Omental fat pad (tissue), 4 donors: Measurements from ENCODE around the gene INCA1. TPM values are rescaled to one million over a fixed set of nuclear protein-coding genes. Genes with fewer than 3 reads are reported as not detected.

Experiments used
- ATAC-seq: fragments of 150-250 bp; one replicate; pipeline ENCODE4 v1.9.1; 2016; ENCODE audit warnings: mild to moderate bottlenecking, moderate library complexity; ENCODE audit not compliant: low FRiP score
- DNase-seq: peaks from one replicate; pipeline ENCODE4 v3.0.0-alpha.2; 2019; ENCODE audit warnings: low spot score
- total RNA-seq, 4 donors: library from RNA; depleted of rRNA; stranded (reverse); fragments of >200 nt; gene quantifications; one replicate each; pipeline ENCODE4 v1.1.0, GENCODE V29; 2016
- TF ChIP-seq, protein P1 (sequence below), 3 donors: fragments of 450-650 bp; IDR thresholded peaks; one replicate each; pipeline ENCODE4 v1.5.1; 2016 to 2017; ENCODE audit warnings: antibody characterized with exemption in 3 of 3, mild to moderate bottlenecking in 3 of 3, moderate library complexity in 2 of 3

INCA1 gene
- total RNA-seq, 4 donors from 2014 or later = 1.0 to 1.4 (median 1.3) TPM; not detected in 1

DNA sequence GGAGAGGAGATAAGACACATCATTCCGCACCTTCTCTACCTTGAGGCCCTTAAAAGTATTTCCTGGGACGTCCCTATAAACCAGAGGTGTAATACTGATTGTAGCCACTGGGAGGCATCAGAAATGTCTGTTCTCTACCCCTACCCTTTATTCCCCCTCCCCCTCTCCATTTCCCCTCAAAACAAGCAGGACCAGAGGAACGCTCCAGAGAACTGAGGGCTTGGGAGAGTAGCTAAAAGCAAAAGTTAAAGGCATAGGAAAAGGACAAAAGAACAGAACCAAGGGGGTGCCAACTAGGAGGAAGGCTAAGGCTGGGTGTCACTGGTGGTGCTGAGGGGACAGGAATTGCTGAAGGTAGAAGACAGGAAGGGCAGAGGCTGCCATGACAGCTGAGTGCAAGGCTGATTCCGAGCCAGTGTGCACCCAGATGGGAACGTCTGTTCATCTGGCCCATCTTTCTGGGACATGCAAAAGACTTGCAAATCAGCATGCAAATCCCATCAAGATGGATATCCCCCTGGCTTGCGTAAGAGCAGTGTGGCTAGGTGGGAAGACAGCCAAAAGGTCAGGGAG lies 16.6 kb downstream of the INCA1 start:
- peak; percentile 62 for ATAC-seq

GRCh38 chr17:4978726-4979125 lies 18.6 kb downstream of the INCA1 start:
- TF ChIP-seq, protein P1, sequence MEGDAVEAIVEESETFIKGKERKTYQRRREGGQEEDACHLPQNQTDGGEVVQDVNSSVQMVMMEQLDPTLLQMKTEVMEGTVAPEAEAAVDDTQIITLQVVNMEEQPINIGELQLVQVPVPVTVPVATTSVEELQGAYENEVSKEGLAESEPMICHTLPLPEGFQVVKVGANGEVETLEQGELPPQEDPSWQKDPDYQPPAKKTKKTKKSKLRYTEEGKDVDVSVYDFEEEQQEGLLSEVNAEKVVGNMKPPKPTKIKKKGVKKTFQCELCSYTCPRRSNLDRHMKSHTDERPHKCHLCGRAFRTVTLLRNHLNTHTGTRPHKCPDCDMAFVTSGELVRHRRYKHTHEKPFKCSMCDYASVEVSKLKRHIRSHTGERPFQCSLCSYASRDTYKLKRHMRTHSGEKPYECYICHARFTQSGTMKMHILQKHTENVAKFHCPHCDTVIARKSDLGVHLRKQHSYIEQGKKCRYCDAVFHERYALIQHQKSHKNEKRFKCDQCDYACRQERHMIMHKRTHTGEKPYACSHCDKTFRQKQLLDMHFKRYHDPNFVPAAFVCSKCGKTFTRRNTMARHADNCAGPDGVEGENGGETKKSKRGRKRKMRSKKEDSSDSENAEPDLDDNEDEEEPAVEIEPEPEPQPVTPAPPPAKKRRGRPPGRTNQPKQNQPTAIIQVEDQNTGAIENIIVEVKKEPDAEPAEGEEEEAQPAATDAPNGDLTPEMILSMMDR (IDR thresholded peaks at IDR 0.05) = no peak
- no peak for DNase-seq
- ATAC-seq = no peak

More for the DNA sequence above, 16.6 kb downstream of the INCA1 start:
- no peak for DNase-seq
- TF ChIP-seq, protein P1 (IDR thresholded peaks at IDR 0.05) = peak in 1 of 3 donors; percentile 66

DNA sequence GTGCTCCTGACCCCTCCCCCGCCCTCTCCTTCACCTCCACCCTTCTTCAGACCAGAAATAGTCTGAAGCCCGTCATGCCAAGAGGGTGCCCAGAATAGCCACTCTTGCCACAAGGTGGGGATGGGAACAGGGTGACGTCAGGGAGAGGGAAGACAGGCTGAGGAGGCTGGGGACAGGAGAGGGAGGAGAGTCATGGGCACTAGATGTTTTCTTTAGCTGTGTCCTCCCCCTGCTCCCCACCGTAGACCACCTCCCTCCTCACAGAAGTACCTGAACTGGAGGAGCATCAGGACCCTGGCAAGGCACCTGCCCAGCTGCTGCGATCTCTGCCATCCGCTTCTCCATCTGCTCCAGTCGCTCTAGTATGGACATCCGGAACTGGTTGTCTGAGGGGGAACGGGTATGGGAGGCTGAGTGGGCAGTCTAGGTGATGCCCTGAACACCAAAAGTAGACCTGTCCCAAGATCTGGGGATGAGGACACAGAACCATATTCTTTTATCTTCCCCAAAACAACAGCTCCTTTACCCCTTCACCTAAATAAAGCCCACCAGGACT lies 23.1 kb downstream of the INCA1 start:
- ATAC-seq (no peak), DNase-seq (no peak)
- TF ChIP-seq, protein P1 (IDR thresholded peaks at IDR 0.05) = no peak

DNA sequence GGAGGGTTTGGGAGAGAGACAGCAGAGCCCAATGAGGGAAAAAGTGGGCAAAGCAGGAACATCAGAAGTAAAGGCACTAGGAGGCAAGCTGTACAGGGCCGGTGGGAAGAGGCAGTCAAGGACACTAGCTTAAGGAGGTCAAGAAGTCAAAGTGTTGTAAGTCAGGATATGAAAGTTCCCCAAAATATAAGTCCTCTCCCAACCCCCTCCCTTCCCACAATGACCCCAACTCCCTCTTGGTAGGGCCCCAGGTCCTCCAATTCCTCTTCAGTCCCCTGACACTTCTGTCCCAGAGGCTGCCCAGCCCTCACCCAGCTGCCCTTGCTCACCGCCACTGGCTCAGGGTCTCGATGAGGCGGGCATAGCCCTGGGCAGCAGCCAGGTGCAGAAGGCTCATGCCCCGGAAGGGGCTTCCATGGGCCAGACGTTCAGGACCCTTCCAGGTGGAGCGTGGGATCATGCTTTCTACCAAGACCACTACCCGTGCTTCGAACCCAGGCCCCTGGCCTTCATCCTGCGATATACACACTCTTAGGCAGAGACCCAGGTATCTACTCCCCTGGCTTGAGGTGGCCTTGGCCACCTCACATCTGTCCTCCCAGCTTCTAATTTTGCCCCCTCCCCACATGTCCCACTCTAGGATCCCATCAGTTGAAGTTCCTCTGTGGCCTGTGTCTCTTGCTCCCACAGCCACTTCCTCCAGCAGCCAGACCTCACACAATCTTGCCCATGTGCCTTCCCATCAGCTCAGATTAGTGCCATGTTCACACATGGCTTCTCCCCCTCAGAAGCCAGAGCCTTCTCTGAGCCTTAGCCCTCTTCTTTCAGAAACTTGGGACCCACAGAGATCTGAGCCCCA lies 23.8 kb downstream of the INCA1 start:
- TF ChIP-seq, protein P1 (IDR thresholded peaks at IDR 0.05) = no peak
- ATAC-seq (no peak), DNase-seq (no peak)

DNA sequence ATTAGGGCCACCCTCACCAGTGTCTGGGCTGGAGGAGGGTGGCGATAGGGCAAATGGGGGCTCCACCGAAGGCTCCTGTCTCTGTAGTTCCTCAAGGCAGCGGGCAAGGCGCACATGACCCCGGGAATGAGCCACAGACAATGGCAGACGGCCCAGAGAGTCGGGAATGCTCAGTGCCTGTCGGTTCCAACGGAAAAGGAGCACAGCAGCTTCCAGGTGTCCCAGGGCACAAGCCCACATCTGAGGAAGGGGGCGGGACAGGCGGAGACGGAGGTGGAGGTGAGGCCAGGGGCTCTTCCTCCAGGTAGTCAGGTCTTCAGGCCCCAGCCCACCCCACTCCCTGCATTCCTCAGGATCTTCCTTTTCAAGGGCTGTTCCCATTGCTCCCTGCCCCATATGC lies 24.6 kb downstream of the INCA1 start:
- ATAC-seq (no peak), DNase-seq (no peak)
- TF ChIP-seq, protein P1 (IDR thresholded peaks at IDR 0.05) = no peak

DNA sequence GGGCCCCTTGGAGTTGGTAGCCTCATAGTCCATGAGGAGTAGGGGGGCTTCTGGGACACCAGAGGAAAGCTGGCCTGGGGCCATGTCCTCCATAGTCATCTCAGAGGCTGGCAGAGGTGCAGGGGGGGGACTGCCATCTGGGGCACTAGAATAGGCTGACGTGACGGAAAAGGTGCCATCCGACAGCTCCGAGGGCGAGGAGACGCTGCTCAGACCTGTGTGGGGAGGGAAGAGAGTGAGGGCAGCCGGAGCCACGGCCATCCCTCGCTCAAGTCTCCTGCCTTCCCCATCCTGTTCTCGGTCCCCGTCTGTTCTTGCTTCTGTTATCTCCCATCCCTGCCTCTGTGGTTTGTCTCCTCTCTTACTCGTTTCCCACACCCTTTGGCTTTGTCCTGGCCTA lies 25.0 kb downstream of the INCA1 start:
- TF ChIP-seq, protein P1 (IDR thresholded peaks at IDR 0.05) = no peak
- DNase-seq (no peak), ATAC-seq (no peak)
